ENCODE data around the gene SRSF12.

The SRSF12 gene

DNA sequence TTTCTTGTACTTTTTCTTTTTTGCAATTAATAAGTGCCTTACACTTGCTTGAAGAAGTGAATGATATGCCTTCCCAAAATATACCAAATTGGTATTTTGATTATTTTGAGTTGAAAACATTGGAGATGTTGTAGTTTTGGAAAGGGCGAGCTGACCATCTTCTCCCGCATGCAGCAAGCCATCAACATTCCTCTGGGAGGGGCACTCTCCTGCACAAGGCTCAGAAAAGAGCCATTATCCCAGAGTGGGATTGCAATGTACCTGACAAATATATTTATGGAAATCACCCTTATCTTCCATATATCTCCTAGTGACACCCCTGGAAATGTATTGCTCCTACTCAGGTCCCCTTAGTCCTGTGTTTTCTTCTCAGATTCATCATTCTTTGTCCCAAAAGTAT is 60.1 kb downstream of the SRSF12 start:
- DNase-seq, result no peak
- no peaks in the 10 kb centered on the region for H4K20me1 ChIP-seq (ENCODE audit: insufficient read depth, low read length)
- no peaks in the 10 kb centered on the region for H3K79me2 ChIP-seq (ENCODE audit: low read length)
- H3K36me3 ChIP-seq (replicated peaks; ENCODE audit: insufficient read depth, low read length), result no peaks in the 10 kb centered on the region
- H3K9ac ChIP-seq (ENCODE audit: low read length), result no peak overlapping the region
- no peak overlapping the region for H3K27ac ChIP-seq (ENCODE audit: low read length)
- H3K9me3 ChIP-seq (replicated peaks; ENCODE audit: insufficient read depth, low read length), result no peaks in the 10 kb centered on the region
- TF ChIP-seq EZH2 (optimal IDR thresholded peaks at IDR 0.05; ENCODE audit: low read depth, low read length), result no peak
- TF ChIP-seq, protein P1, sequence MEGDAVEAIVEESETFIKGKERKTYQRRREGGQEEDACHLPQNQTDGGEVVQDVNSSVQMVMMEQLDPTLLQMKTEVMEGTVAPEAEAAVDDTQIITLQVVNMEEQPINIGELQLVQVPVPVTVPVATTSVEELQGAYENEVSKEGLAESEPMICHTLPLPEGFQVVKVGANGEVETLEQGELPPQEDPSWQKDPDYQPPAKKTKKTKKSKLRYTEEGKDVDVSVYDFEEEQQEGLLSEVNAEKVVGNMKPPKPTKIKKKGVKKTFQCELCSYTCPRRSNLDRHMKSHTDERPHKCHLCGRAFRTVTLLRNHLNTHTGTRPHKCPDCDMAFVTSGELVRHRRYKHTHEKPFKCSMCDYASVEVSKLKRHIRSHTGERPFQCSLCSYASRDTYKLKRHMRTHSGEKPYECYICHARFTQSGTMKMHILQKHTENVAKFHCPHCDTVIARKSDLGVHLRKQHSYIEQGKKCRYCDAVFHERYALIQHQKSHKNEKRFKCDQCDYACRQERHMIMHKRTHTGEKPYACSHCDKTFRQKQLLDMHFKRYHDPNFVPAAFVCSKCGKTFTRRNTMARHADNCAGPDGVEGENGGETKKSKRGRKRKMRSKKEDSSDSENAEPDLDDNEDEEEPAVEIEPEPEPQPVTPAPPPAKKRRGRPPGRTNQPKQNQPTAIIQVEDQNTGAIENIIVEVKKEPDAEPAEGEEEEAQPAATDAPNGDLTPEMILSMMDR (IDR thresholded peaks at IDR 0.05; ENCODE audit: low read length), result no peak
- no peak for TF ChIP-seq EZH2phosphoT487 (IDR thresholded peaks at IDR 0.05; ENCODE audit: low read length)
- no peaks in the 10 kb centered on the region for H3K27me3 ChIP-seq (replicated peaks; ENCODE audit: insufficient read depth, low read length)
- H3K4me3 ChIP-seq (ENCODE audit: low read length), result no peak overlapping the region
- no peak overlapping the region for H2AFZ ChIP-seq (ENCODE audit: low read length)
- H3F3A ChIP-seq (ENCODE audit: insufficient read depth, low read length), result no peaks in the 10 kb centered on the region
- H3K4me1 ChIP-seq (ENCODE audit: low read length), result no peaks in the 10 kb centered on the region
- H3K4me2 ChIP-seq (ENCODE audit: low read depth, low read length), result no peak overlapping the region
- no peaks in the 10 kb centered on the region for H3K9me2 ChIP-seq (replicated peaks; ENCODE audit: insufficient read depth, low read length)

DNA sequence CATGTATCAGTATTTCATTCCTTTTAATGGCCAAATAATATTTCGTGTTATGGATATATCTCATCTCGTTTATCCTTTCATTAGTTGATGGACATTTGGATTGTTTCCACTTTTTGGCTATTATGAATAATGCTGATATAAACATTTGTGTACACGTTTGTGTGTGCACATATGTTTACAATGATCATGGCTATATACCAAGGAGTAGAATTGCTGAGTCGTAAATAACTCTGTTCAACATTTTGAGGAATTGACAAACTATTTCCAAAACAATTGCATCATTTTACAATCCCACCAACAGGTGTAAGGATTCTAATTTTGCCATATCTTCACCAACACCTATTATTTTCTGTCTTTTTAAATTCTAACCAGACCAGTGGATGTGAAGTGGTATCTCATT is 63.7 kb downstream of the SRSF12 start:
- Histone ChIP-seq H3K9me3 (replicated peaks; ENCODE audit: insufficient read depth, low read length) (no peaks in the 10 kb centered on the region), H2AFZ (ENCODE audit: low read length) (no peak overlapping the region), H3F3A (ENCODE audit: insufficient read depth, low read length) (no peaks in the 10 kb centered on the region), H3K9me2 (replicated peaks; ENCODE audit: insufficient read depth, low read length) (no peaks in the 10 kb centered on the region), H3K4me3 (ENCODE audit: low read length) (no peak overlapping the region), H3K9ac (ENCODE audit: low read length) (no peak overlapping the region), H3K79me2 (ENCODE audit: low read length) (no peaks in the 10 kb centered on the region), H3K36me3 (replicated peaks; ENCODE audit: insufficient read depth, low read length) (no peaks in the 10 kb centered on the region), H3K27ac (ENCODE audit: low read length) (no peak overlapping the region), H4K20me1 (ENCODE audit: insufficient read depth, low read length) (no peaks in the 10 kb centered on the region), H3K27me3 (replicated peaks; ENCODE audit: insufficient read depth, low read length) (no peaks in the 10 kb centered on the region), H3K4me1 (ENCODE audit: low read length) (no peaks in the 10 kb centered on the region), H3K4me2 (ENCODE audit: low read depth, low read length) (no peak overlapping the region)
- no peak for DNase-seq
- TF ChIP-seq EZH2 (optimal IDR thresholded peaks at IDR 0.05; ENCODE audit: low read depth, low read length), result no peak
- TF ChIP-seq, protein P1 (IDR thresholded peaks at IDR 0.05; ENCODE audit: low read length), result no peak
- TF ChIP-seq EZH2phosphoT487 (IDR thresholded peaks at IDR 0.05; ENCODE audit: low read length), result no peak

DNA sequence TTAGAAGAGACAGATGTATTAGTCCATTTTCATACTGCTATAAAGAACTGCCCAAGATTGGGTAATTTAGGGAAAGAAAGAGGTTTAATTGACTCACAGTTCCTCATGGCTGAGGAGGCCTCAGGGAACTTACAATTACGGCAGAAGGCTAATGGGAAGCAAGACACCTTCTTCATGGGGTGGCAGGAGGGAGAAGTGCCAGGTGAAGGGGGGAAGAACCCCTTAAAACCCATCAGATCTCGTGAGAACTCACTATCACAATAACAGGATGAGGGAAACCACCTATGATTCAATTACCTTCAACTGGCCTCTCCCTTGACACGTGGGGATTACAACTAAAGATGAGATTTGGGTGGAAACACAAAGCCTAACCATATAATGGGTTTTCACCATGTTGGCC is 66.2 kb downstream of the SRSF12 start:
- Histone ChIP-seq H3K36me3 (replicated peaks; ENCODE audit: insufficient read depth, low read length) (no peaks in the 10 kb centered on the region), H3F3A (ENCODE audit: insufficient read depth, low read length) (no peaks in the 10 kb centered on the region), H3K9me2 (replicated peaks; ENCODE audit: insufficient read depth, low read length) (no peaks in the 10 kb centered on the region), H3K9me3 (replicated peaks; ENCODE audit: insufficient read depth, low read length) (no peaks in the 10 kb centered on the region), H3K4me1 (ENCODE audit: low read length) (no peaks in the 10 kb centered on the region), H3K4me3 (ENCODE audit: low read length) (no peak overlapping the region), H3K9ac (ENCODE audit: low read length) (no peak overlapping the region), H3K27me3 (replicated peaks; ENCODE audit: insufficient read depth, low read length) (no peaks in the 10 kb centered on the region), H3K4me2 (ENCODE audit: low read depth, low read length) (no peak overlapping the region), H4K20me1 (ENCODE audit: insufficient read depth, low read length) (no peaks in the 10 kb centered on the region), H3K79me2 (ENCODE audit: low read length) (no peaks in the 10 kb centered on the region), H2AFZ (ENCODE audit: low read length) (no peak overlapping the region), H3K27ac (ENCODE audit: low read length) (no peak overlapping the region)
- TF ChIP-seq EZH2phosphoT487 (IDR thresholded peaks at IDR 0.05; ENCODE audit: low read length) (no peak), EZH2 (optimal IDR thresholded peaks at IDR 0.05; ENCODE audit: low read depth, low read length) (no peak)
- TF ChIP-seq, protein P1 (IDR thresholded peaks at IDR 0.05; ENCODE audit: low read length), result no peak
- DNase-seq, result no peak

All from MM.1S (cell line).